Inflammatory macrophage treated with lipopolysaccharide for 1 hour (primary cell): ENCODE measurements around the gene TOP3A.
"Not testable (repeated sequence)": the region's sequence is repeated elsewhere in the genome, so short reads cannot be mapped to it uniquely, and the experiment has no call there.

Experiments used
- DNase-seq, 2 donors: peaks; one replicate each; pipeline ENCODE4 v3.0.0-alpha.2; 2020 to 2022

The TOP3A gene

GRCh38 chr17:18314731-18315561 is at the start of gene TOP3A, which contains the start of gene SMCR8:
Gene TOP3A (minus strand): TSS chr17:18314994. CDS start chr17:18314778, 216 bp downstream.
Gene SMCR8 (plus strand): TSS chr17:18315293. CDS start chr17:18315790, 497 bp downstream.
- DNase-seq, result peak; percentile 97 to 98

- no peak for DNase-seq
Measured at GRCh38 chr17:18364166-18364565, 49.4 kb upstream of the TOP3A start.

- DNase-seq, result peak; percentile 80 to 84
Measured at GRCh38 chr17:18363101-18364049, 48.6 kb upstream of the TOP3A start, which contains the start of gene SHMT1. Gene SHMT1 (minus strand): TSS chr17:18363550. CDS start chr17:18355981, 7,569 bp downstream.

- no peak for DNase-seq
Measured at GRCh38 chr17:18362698-18363100, 47.9 kb upstream of the TOP3A start.

GRCh38 chr17:18361837-18362697 is 47.3 kb upstream of the TOP3A start:
- DNase-seq, result no peak

- no peak for DNase-seq
Measured at GRCh38 chr17:18360518-18360917, 45.7 kb upstream of the TOP3A start.

- peak; percentile 64 to 66 for DNase-seq
Measured at GRCh38 chr17:18356624-18357023, 41.8 kb upstream of the TOP3A start.

GRCh38 chr17:18353541-18353940 is 38.7 kb upstream of the TOP3A start:
- DNase-seq, result no peak

- DNase-seq, result no peak
Measured at GRCh38 chr17:18344021-18344420, 29.2 kb upstream of the TOP3A start.

- DNase-seq, result no peak
Measured at GRCh38 chr17:18339933-18340332, 25.1 kb upstream of the TOP3A start.

GRCh38 chr17:18338158-18338557 is 23.4 kb upstream of the TOP3A start:
- DNase-seq, result not testable (repeated sequence)

GRCh38 chr17:18332909-18333489 is 18.2 kb upstream of the TOP3A start:
- no peak for DNase-seq

- DNase-seq, result no peak
Measured at GRCh38 chr17:18331879-18332278, 17.1 kb upstream of the TOP3A start.

- DNase-seq, result no peak
Measured at GRCh38 chr17:18328643-18329204, 13.9 kb upstream of the TOP3A start.

- no peak for DNase-seq
Measured at GRCh38 chr17:18327556-18327955, 12.8 kb upstream of the TOP3A start.

- no peak for DNase-seq
Measured at GRCh38 chr17:18327093-18327492, 12.3 kb upstream of the TOP3A start.

GRCh38 chr17:18326572-18326971 is 11.8 kb upstream of the TOP3A start:
- no peak for DNase-seq

GRCh38 chr17:18326039-18326438 is 11.2 kb upstream of the TOP3A start:
- no peak for DNase-seq

- DNase-seq, result no peak
Measured at GRCh38 chr17:18324140-18325050, 9.6 kb upstream of the TOP3A start.

- DNase-seq, result no peak
Measured at GRCh38 chr17:18323507-18324139, 8.8 kb upstream of the TOP3A start.
